NCI-H1105 (cell line): ENCODE data around the gene ADCY9.

Experiments used
- DNase-seq: peaks from one replicate; lab custom pipeline; 2025; lab: John Stamatoyannopoulos, UW

The ADCY9 gene

DNA sequence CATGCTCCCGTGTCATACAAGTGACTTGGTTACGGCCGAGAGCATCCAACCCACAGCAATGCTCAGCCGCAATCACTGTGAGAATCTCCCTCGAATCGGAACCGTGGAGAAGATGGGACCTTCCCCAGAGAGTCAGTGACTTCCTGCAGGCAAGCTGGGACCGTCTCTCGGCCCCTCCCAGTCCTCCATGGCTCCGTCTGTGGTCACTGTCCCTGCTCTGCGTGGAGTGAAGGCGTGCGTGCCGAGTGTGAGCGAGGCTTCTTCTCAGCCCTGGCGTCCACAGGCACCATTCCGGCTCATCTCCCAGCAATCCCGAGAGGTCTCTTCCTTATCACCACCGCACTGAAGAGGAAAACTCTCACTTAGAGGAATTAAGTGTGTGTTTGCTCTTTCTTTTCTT lies 113.1 kb downstream of the ADCY9 start:
- no peak for DNase-seq

GRCh38 chr16:4002121-4002520 lies 114.1 kb downstream of the ADCY9 start:
- no peak for DNase-seq

- no peak for DNase-seq
Measured at GRCh38 chr16:3999479-4000325, 116.5 kb downstream of the ADCY9 start.

GRCh38 chr16:3998793-3999478 lies 117.3 kb downstream of the ADCY9 start:
- no peak for DNase-seq

DNA sequence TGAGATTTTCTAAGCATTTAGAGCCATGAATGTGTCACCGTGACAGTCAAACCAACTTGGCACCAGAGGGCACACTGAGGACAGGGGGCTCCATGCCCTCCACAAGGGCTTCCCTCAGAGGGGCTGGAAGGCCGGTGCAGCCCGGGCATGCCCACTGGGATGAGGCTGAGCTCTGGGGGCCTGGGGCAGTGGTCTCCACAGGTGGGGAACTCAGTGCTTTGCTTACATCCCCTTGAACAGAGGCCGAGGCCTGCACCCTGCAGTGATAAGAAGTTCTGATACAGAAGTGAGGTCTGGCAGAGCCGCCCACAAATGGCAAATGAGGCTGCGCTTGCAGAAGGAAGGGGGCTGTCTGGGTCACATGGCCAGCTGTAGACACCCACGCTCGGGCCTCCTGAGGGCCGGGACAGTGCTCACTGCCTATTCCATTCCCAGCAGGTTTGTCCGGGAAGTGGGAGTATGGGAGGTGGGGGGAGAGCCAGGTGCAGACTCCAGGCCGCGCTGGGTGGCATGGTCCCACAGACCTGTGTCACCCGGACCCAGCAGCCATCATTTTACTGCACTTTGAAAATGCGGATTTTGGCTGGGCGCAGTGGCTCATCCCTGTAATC lies 118.9 kb downstream of the ADCY9 start:
- DNase-seq: no peak

DNA sequence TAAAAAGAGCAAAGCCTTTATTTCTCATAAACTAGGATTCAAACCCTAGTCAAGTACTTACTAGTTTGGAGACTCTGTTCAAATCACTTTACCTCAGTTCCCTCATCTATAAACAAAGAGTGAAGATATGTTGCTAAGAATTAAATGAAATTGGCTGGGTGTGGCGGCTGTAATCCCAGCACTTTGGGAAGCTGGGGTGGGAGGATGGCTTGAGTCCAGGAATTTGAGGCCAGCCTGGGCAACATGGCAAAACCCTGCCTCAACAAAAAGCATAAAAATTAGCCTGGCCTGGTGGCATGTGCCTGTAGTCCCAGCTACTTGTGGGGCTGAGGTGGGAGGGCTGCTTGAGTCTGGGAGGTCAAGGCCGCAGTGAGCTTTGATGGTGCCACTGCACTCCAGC lies 121.2 kb downstream of the ADCY9 start:
- DNase-seq: no peak

GRCh38 chr16:3993052-3993785 lies 123.0 kb downstream of the ADCY9 start:
- no peak for DNase-seq

- DNase-seq: no peak
Measured at GRCh38 chr16:3992297-3993051, 123.8 kb downstream of the ADCY9 start.

DNA sequence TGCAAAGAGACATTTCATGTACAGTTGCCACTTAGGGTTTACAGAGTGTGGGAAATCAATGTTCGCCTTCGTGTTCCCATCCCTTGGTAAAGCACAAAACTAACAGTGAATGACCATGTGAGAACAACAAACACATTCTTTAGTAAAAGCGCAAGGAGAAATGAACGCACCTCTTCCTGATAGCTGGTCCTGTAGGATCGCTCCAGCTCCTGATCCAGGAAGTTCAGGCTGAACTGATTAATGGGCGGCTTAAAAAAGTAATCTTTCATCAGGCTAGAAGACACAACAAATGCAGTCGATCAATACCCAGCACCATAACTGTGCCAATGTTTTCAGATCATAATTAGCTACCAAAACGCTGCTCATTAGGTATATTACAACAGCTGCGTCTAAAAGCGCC lies 127.4 kb downstream of the ADCY9 start:
- DNase-seq: no peak

- no peak for DNase-seq
Measured at GRCh38 chr16:3988011-3988410, 128.2 kb downstream of the ADCY9 start.

DNA sequence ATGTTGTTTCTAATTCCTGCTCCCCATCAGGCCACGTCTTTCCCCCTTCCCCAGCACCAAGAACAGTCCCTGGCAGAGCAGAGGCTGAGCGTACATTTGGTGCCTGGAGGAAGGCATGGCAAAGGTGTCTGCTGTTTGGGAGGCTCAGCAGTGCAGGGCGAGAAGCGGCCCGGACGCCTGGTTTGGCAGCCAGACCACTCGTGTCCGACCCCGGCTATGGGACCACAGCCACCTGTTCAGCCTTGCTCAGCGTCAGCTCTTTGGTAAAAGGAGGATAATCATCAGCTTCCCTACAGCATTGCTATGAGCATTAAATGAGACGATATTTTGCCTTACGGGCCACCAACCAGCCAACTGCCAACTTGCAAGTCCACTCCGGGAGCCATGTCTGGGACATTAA lies 129.0 kb downstream of the ADCY9 start:
- no peak for DNase-seq

GRCh38 chr16:3986235-3986544 lies 130.1 kb downstream of the ADCY9 start:
- no peak for DNase-seq

DNA sequence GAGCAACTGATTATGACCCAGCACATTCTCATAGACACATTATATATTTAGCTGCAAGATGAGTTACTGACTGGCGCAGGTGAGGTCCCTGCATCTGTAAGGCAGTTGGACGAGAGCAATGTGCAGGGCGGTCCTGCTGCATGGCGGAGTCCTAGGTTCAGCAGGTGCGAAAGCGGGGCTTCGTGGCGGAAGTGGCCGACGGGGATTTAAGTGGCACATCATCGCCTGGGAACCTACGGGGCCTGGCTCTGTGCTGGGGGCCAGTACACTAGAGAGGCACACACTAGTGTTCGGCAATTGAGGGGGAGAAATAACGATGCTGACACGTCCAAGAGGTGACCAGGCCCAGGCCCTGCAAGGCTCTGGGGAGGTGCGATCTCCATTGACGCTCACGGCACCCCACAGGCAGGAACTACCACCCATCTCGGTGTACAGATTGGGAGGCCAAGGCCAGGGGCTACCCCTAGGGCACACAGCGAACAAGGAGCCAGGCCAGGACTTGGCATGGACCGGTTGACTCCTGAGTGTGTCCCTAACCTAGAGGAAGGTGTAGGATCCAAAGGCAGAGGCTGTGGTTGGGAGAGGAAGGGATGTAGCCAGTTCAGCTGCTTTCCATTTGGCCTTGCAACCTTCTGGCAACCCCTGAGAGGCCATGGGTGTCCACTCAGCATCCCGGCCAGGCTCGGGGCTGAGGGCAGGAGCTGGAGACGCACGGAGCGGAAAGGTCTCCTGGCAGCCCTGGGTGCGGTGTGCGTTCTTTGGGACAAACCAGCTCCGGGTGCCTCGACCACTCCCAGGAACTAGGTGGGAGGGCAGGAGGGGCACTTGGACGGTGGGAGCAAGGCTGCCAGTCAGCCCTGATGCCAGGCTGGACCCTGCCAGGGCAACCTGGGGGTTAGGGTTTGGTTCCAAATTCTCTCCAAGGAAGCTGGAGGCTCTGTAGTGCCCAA lies 131.9 kb downstream of the ADCY9 start:
- DNase-seq: no peak

DNA sequence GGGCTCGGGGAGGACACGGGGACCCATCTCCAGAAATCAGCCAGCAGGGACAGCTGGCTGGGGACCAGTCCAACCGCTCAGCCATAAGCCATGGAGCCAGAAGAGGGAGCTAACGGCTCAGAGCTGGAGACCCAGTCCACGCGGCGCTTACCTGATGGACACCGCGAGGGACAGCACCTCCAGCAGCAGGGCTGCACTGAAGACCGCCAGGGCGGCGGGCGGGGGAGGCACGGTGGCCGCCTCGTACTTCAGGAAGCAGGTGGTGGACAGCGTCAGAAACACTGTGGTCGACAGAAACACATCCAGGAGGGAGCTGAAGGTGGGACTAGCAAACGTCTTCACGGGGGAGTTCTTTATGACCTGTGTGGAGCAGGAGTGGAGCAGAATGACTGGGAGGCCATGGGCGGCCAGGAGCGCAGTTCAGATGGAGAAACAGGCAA lies 133.1 kb downstream of the ADCY9 start:
- DNase-seq: peak; percentile 35

DNA sequence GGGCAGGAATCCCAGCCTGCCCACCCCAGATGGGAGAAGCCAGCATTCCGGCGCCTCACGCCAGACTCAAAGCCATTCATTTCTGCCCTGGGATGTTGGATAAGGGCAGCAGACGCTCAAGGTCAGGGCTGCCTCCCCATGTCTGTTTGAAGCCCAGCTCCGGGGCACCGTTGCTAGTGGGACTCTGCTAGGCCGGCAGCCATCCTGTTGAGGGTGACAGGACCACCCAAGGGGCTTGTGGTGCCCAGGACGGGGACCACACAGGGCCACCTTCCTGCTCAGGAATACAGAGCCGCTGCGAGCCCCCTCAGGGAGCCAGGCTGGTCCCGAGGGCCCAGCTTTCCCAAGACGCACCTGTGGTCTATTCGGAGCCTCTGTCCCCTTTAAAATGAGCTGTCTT lies 134.0 kb downstream of the ADCY9 start:
- no peak for DNase-seq

- no peak for DNase-seq
Measured at GRCh38 chr16:3980253-3981111, 135.8 kb downstream of the ADCY9 start.

GRCh38 chr16:3979518-3979917 lies 136.7 kb downstream of the ADCY9 start:
- no peak for DNase-seq

GRCh38 chr16:3979070-3979469 lies 137.2 kb downstream of the ADCY9 start:
- no peak for DNase-seq

- no peak for DNase-seq
Measured at GRCh38 chr16:3977376-3977775, 138.9 kb downstream of the ADCY9 start.

DNA sequence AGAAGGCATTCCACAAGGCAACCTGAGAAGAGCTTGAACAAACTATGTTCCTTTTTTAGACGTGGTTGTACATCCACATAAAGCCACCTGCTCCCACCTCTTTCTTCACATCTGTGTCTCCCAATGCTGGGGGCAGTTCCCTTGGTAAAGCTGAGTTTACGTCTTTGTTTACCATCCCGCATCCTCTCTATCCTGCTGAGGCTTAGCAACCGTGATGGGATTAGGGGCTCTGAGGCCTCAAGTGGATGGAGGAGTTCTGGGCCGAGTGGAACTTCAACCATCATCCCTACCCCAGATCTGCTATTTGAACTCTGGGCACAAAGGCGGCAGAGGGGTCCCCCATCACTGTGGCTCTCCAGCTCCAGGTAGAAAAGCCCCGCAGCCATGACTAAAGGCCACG lies 141.5 kb downstream of the ADCY9 start:
- no peak for DNase-seq
